HepG2 (cell line): ENCODE data around the gene LRPPRC.

Source experiments
- AKAP8 ChIP-seq: sonication (generic); formaldehyde crosslinking; IDR thresholded peaks from 2 replicates; pipeline ENCODE4 v1.5.1; 2020; ENCODE audit warnings: mild to moderate bottlenecking, missing genetic modification reagents
- POLR2AphosphoS5 ChIP-seq: IDR thresholded peaks from 2 replicates; pipeline ENCODE4 v1.6.1; 2012; ENCODE audit warnings: low read depth, low read length
- TAF1 ChIP-seq: sonication (generic); formaldehyde crosslinking; IDR thresholded peaks from 2 replicates; pipeline ENCODE4 v1.4.0; 2020; ENCODE audit warnings: missing genetic modification reagents
- YY1 ChIP-seq: IDR thresholded peaks from 2 replicates; pipeline ENCODE4 v1.6.1; 2011; ENCODE audit warnings: low read length, low read depth, moderate library complexity, mild to moderate bottlenecking; ENCODE audit not compliant: insufficient read depth, insufficient replicate concordance
- TF ChIP-seq, protein P1 (sequence below): sonication (generic); formaldehyde crosslinking; IDR thresholded peaks from 2 replicates; pipeline ENCODE4 v1.5.0; 2020; ENCODE audit warnings: mild to moderate bottlenecking, missing genetic modification reagents, borderline replicate concordance
- TF ChIP-seq, protein P2 (sequence below): sonication (generic); formaldehyde crosslinking; IDR thresholded peaks from 2 replicates; pipeline ENCODE4 v1.4.0; 2020; ENCODE audit warnings: missing genetic modification reagents
- TF ChIP-seq, protein P3 (sequence below): sonication (generic); formaldehyde crosslinking; IDR thresholded peaks from 2 replicates; pipeline ENCODE4 v1.5.0; 2020; ENCODE audit warnings: mild to moderate bottlenecking, missing genetic modification reagents, moderate library complexity

DNA sequence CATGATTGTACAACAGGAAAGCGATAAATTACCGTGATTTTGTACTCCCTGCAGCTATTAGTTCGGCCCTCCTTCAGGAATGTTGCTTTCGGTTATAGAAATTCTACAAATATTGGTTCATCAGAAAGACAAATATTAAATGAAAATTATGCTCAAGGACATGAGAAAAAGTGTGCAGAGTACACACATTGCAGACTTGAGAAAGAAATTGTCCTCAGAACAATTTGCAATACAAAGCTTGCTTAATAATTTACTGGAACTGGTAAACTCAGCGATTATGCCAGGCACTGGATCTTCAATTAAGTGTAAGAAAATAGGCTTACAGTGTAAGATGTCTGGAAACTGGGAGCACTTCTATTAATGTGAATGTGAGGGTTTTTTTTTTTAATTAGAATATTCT, 111.1 kb downstream of the LRPPRC start:
- TF ChIP-seq POLR2AphosphoS5 (no peak), YY1 (no peak), AKAP8 (no peak), TAF1 (CRISPR knock-in tag) (no peak)
- TF ChIP-seq, protein P1, sequence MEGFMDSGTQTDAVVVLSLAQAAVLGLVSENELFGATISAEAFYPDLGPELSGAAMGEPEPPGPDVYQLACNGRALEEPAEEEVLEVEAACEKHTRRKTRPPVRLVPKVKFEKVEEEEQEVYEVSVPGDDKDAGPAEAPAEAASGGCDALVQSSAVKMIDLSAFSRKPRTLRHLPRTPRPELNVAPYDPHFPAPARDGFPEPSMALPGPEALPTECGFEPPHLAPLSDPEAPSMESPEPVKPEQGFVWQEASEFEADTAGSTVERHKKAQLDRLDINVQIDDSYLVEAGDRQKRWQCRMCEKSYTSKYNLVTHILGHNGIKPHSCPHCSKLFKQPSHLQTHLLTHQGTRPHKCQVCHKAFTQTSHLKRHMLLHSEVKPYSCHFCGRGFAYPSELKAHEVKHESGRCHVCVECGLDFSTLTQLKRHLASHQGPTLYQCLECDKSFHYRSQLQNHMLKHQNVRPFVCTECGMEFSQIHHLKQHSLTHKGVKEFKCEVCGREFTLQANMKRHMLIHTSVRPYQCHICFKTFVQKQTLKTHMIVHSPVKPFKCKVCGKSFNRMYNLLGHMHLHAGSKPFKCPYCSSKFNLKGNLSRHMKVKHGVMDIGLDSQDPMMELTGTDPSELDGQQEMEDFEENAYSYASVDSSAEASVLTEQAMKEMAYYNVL (CRISPR knock-in tag) = no peak
- TF ChIP-seq, protein P2, sequence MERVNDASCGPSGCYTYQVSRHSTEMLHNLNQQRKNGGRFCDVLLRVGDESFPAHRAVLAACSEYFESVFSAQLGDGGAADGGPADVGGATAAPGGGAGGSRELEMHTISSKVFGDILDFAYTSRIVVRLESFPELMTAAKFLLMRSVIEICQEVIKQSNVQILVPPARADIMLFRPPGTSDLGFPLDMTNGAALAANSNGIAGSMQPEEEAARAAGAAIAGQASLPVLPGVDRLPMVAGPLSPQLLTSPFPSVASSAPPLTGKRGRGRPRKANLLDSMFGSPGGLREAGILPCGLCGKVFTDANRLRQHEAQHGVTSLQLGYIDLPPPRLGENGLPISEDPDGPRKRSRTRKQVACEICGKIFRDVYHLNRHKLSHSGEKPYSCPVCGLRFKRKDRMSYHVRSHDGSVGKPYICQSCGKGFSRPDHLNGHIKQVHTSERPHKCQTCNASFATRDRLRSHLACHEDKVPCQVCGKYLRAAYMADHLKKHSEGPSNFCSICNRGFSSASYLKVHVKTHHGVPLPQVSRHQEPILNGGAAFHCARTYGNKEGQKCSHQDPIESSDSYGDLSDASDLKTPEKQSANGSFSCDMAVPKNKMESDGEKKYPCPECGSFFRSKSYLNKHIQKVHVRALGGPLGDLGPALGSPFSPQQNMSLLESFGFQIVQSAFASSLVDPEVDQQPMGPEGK (CRISPR knock-in tag) = no peak
- TF ChIP-seq, protein P3, sequence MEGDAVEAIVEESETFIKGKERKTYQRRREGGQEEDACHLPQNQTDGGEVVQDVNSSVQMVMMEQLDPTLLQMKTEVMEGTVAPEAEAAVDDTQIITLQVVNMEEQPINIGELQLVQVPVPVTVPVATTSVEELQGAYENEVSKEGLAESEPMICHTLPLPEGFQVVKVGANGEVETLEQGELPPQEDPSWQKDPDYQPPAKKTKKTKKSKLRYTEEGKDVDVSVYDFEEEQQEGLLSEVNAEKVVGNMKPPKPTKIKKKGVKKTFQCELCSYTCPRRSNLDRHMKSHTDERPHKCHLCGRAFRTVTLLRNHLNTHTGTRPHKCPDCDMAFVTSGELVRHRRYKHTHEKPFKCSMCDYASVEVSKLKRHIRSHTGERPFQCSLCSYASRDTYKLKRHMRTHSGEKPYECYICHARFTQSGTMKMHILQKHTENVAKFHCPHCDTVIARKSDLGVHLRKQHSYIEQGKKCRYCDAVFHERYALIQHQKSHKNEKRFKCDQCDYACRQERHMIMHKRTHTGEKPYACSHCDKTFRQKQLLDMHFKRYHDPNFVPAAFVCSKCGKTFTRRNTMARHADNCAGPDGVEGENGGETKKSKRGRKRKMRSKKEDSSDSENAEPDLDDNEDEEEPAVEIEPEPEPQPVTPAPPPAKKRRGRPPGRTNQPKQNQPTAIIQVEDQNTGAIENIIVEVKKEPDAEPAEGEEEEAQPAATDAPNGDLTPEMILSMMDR (CRISPR knock-in tag) = no peak
